GM12878 (cell line): ENCODE measurements around the gene SLITRK4.

Experiments
- GABPA ChIP-seq: IDR thresholded peaks from 2 replicates; pipeline ENCODE4 v1.6.1; 2014; ENCODE audit warnings: antibody characterized with exemption, low read depth, mild to moderate bottlenecking, inconsistent platforms
- SP1 ChIP-seq: IDR thresholded peaks from one replicate; pipeline ENCODE4 v1.6.1; 2011; ENCODE audit warnings: low read depth, low read length
- TF ChIP-seq, protein P1 (sequence below), 3 experiments: IDR thresholded peaks in 2 of 3; conservative IDR thresholded peaks in 1 of 3; 2 replicates each; pipeline ENCODE4 v1.5.1; 2011; ENCODE audit warnings: low read depth in 3 of 3, low read length in 3 of 3, mild to moderate bottlenecking in 3 of 3, control low read depth in 2 of 3, moderate library complexity in 2 of 3, inconsistent platforms in 1 of 3, mixed read lengths in 1 of 3; ENCODE audit not compliant: control insufficient read depth in 2 of 3, insufficient read depth in 1 of 3; ENCODE audit errors: extremely low read depth in 1 of 3

GRCh38 chrX:143581240-143581639 is 54.7 kb downstream of the SLITRK4 start:
- TF ChIP-seq GABPA = no peak
- TF ChIP-seq, protein P1, sequence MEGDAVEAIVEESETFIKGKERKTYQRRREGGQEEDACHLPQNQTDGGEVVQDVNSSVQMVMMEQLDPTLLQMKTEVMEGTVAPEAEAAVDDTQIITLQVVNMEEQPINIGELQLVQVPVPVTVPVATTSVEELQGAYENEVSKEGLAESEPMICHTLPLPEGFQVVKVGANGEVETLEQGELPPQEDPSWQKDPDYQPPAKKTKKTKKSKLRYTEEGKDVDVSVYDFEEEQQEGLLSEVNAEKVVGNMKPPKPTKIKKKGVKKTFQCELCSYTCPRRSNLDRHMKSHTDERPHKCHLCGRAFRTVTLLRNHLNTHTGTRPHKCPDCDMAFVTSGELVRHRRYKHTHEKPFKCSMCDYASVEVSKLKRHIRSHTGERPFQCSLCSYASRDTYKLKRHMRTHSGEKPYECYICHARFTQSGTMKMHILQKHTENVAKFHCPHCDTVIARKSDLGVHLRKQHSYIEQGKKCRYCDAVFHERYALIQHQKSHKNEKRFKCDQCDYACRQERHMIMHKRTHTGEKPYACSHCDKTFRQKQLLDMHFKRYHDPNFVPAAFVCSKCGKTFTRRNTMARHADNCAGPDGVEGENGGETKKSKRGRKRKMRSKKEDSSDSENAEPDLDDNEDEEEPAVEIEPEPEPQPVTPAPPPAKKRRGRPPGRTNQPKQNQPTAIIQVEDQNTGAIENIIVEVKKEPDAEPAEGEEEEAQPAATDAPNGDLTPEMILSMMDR (IDR thresholded peaks at IDR 0.05 in 2 of 3, conservative IDR thresholded peaks at IDR 0.05 in 1 of 3; ENCODE audit: control insufficient read depth in 2 of 3, extremely low read depth in 1 of 3, insufficient read depth in 1 of 3, low read depth in 3 of 3, low read length in 3 of 3) = no peak
- TF ChIP-seq SP1 = no peak
